ENCODE measurements around the gene STEAP1B.

DNA sequence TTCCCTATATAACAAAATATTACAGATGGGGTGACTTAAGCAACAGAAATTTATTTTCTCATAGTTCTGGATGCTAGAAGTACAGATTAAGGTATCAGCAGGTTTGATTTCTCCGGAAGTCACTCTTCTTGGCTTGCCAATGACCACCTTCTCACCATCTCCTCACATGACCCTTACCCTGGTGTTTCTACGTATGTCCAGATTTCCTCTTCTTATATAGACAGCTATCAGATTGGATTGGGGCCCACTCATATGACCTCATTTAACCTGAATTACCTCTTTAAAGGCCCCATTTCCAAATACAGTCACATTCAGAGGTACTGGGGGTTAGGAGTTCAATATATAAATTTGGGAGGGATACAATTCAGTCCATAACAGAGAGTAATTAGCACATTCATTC, 126.1 kb downstream of the STEAP1B start:
- TF ChIP-seq, protein P1, sequence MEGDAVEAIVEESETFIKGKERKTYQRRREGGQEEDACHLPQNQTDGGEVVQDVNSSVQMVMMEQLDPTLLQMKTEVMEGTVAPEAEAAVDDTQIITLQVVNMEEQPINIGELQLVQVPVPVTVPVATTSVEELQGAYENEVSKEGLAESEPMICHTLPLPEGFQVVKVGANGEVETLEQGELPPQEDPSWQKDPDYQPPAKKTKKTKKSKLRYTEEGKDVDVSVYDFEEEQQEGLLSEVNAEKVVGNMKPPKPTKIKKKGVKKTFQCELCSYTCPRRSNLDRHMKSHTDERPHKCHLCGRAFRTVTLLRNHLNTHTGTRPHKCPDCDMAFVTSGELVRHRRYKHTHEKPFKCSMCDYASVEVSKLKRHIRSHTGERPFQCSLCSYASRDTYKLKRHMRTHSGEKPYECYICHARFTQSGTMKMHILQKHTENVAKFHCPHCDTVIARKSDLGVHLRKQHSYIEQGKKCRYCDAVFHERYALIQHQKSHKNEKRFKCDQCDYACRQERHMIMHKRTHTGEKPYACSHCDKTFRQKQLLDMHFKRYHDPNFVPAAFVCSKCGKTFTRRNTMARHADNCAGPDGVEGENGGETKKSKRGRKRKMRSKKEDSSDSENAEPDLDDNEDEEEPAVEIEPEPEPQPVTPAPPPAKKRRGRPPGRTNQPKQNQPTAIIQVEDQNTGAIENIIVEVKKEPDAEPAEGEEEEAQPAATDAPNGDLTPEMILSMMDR (IDR thresholded peaks at IDR 0.05; ENCODE audit: poor library complexity), result no peak
- TF ChIP-seq EZH2 (IDR thresholded peaks at IDR 0.05; ENCODE audit: borderline replicate concordance), result no peak
- TF ChIP-seq EZH2phosphoT487 (IDR thresholded peaks at IDR 0.05; ENCODE audit: low read depth, severe bottlenecking, unreplicated experiment), result no peak

Data from hepatocyte (in vitro differentiated cells).